ENCODE data around the gene ARMC12. TPM values are rescaled to one million over a fixed set of nuclear protein-coding genes. Genes with fewer than 3 reads are reported as not detected.

The ARMC12 gene
- total and polyA plus RNA-seq, 10 of the 15 experiments (the other 5 are each of a cell fraction or from before 2014, with no cell fraction given) = 0.10 to 1.6 (median 0.62) TPM

DNA sequence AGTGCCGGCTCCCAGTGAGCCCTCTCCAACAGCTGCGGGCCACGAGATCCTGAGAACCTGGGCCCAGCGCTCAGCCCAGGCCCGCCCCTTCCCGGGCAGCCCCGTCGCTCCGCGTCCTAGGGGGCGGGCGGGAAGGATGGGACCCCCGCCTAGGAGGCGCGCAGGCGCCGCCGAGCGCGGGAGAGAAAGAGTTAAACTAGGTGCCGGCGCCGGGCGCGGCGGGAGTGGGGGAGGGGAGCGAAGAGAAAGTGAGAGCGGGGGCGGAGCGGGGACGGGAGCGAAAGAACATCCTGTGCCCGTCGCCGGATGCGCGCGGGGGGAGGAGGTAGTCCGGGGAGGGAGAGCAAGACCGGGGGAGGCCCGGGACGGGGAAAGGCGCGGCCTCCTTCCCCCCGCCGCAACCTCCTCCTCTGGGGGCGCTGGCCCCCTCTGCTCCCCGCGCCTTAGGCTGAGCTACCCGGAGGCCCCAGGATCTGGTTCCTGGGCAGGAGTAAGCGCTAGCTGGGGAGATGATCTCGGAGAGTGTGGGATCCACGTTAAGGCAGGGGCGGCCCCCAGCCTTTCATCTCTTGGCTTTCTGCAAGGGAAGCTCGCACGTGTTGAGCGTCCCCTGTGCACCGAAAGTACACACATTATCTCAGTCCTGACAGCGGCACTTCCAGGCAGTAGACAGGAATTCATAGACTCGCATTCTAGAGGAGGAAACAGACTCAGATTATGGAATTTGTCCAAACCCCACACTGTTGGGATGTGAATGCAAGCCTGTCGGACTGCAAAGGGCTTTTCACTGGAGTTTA, 4.9 kb upstream of the ARMC12 start (continued):
- TF ChIP-seq NR2C2 (IDR thresholded peaks at IDR 0.05; ENCODE audit: borderline replicate concordance, control insufficient read depth, insufficient read length, low read depth) (no peak), GABPA (IDR thresholded peaks at IDR 0.05; ENCODE audit: low read depth) (no peak), HSF1 (IDR thresholded peaks at IDR 0.05; ENCODE audit: low read depth, low read length) (no peak), ZNF24 (IDR thresholded peaks at IDR 0.05) (no peak), RBBP5 (conservative IDR thresholded peaks at IDR 0.05) (no peak), TAF1 (IDR thresholded peaks at IDR 0.05; ENCODE audit: borderline replicate concordance, low read depth, low read length) (peak; percentile 9; the same call in 1 of the 2 replicates), NFIC (IDR thresholded peaks at IDR 0.05; ENCODE audit: low read depth, low read length) (no peak), ZZZ3 (IDR thresholded peaks at IDR 0.05; ENCODE audit: control insufficient read depth, insufficient read length, low read depth) (no peak), HDAC6 (IDR thresholded peaks at IDR 0.05; ENCODE audit: unreplicated experiment) (no peak), ZNF622 (IDR thresholded peaks at IDR 0.05) (no peak), SPI1 (IDR thresholded peaks at IDR 0.05; ENCODE audit: borderline replicate concordance, insufficient read depth, low read depth, low read length) (no peak), HCFC1 (IDR thresholded peaks at IDR 0.05; ENCODE audit: low read length) (peak; percentile 5; the same call in 1 of the 2 replicates), CBFB (IDR thresholded peaks at IDR 0.05; ENCODE audit: low read depth) (no peak; the same call in 1 of the 2 replicates), LARP7 (IDR thresholded peaks at IDR 0.05) (peak; percentile 53; the same call in 1 of the 2 replicates), WRNIP1 (IDR thresholded peaks at IDR 0.05; ENCODE audit: borderline replicate concordance, low read depth, low read length) (no peak), BCLAF1 (IDR thresholded peaks at IDR 0.05) (no peak)
- TF ChIP-seq, protein P1, sequence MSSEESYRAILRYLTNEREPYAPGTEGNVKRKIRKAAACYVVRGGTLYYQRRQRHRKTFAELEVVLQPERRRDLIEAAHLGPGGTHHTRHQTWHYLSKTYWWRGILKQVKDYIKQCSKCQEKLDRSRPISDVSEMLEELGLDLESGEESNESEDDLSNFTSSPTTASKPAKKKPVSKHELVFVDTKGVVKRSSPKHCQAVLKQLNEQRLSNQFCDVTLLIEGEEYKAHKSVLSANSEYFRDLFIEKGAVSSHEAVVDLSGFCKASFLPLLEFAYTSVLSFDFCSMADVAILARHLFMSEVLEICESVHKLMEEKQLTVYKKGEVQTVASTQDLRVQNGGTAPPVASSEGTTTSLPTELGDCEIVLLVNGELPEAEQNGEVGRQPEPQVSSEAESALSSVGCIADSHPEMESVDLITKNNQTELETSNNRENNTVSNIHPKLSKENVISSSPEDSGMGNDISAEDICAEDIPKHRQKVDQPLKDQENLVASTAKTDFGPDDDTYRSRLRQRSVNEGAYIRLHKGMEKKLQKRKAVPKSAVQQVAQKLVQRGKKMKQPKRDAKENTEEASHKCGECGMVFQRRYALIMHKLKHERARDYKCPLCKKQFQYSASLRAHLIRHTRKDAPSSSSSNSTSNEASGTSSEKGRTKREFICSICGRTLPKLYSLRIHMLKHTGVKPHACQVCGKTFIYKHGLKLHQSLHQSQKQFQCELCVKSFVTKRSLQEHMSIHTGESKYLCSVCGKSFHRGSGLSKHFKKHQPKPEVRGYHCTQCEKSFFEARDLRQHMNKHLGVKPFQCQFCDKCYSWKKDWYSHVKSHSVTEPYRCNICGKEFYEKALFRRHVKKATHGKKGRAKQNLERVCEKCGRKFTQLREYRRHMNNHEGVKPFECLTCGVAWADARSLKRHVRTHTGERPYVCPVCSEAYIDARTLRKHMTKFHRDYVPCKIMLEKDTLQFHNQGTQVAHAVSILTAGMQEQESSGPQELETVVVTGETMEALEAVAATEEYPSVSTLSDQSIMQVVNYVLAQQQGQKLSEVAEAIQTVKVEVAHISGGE (CRISPR knock-in tag; IDR thresholded peaks at IDR 0.05) = no peak
- TF ChIP-seq, protein P2, sequence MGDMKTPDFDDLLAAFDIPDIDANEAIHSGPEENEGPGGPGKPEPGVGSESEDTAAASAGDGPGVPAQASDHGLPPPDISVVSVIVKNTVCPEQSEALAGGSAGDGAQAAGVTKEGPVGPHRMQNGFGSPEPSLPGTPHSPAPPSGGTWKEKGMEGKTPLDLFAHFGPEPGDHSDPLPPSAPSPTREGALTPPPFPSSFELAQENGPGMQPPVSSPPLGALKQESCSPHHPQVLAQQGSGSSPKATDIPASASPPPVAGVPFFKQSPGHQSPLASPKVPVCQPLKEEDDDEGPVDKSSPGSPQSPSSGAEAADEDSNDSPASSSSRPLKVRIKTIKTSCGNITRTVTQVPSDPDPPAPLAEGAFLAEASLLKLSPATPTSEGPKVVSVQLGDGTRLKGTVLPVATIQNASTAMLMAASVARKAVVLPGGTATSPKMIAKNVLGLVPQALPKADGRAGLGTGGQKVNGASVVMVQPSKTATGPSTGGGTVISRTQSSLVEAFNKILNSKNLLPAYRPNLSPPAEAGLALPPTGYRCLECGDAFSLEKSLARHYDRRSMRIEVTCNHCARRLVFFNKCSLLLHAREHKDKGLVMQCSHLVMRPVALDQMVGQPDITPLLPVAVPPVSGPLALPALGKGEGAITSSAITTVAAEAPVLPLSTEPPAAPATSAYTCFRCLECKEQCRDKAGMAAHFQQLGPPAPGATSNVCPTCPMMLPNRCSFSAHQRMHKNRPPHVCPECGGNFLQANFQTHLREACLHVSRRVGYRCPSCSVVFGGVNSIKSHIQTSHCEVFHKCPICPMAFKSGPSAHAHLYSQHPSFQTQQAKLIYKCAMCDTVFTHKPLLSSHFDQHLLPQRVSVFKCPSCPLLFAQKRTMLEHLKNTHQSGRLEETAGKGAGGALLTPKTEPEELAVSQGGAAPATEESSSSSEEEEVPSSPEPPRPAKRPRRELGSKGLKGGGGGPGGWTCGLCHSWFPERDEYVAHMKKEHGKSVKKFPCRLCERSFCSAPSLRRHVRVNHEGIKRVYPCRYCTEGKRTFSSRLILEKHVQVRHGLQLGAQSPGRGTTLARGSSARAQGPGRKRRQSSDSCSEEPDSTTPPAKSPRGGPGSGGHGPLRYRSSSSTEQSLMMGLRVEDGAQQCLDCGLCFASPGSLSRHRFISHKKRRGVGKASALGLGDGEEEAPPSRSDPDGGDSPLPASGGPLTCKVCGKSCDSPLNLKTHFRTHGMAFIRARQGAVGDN (IDR thresholded peaks at IDR 0.05) = no peak; the same call in 1 of the 2 replicates

All from GM12878 (cell line).